ENCODE data around the gene EPHA10. TPM values are rescaled to one million over a fixed set of nuclear protein-coding genes. Genes with fewer than 3 reads are reported as not detected.

The EPHA10 gene
- total RNA-seq, 1 experiment from 2014 or later: 1.3 TPM

GRCh38 chr1:37753473-37754321, 11.2 kb downstream of the EPHA10 start:
- POLR2A ChIA-PET: interaction anchor here (2.5 kb wide), 1 partner anchor 11 kb away, joined by 6 read pairs; the partner anchor contains the start of gene EPHA10
- Mint-ChIP-seq H3K9me3 (no peaks in the 10 kb centered on the region), H3K27ac (no peak overlapping the region), H3K36me3 (no peaks in the 10 kb centered on the region), H3K27me3 (ENCODE audit: low read depth) (peaks cover 34% of the 10 kb centered on the region), H3K4me1 (peaks cover 2% of the 10 kb centered on the region; the same call in 1 of the 2 replicates), H3K4me3 (peak overlapping the region; percentile 65)
- peak; percentile 19 for ATAC-seq
- DNase-seq (ENCODE audit: low spot score): peak; percentile 25
- TF ChIP-seq TEAD1 (CRISPR knock-in tag; IDR thresholded peaks at IDR 0.05) (no peak), SMAD3 (CRISPR knock-in tag; IDR thresholded peaks at IDR 0.05; ENCODE audit: borderline replicate concordance) (no peak), ZBTB21 (CRISPR knock-in tag; IDR thresholded peaks at IDR 0.05; ENCODE audit: borderline replicate concordance) (no peak), E2F5 (CRISPR knock-in tag; IDR thresholded peaks at IDR 0.05) (0 out of 2 replicates have a peak, but pooled peaks have one; percentile 25), ETV6 (CRISPR knock-in tag; IDR thresholded peaks at IDR 0.05) (no peak), ZNF396 (CRISPR knock-in tag; IDR thresholded peaks at IDR 0.05; ENCODE audit: borderline replicate concordance) (no peak)
- TF ChIP-seq, protein P1, sequence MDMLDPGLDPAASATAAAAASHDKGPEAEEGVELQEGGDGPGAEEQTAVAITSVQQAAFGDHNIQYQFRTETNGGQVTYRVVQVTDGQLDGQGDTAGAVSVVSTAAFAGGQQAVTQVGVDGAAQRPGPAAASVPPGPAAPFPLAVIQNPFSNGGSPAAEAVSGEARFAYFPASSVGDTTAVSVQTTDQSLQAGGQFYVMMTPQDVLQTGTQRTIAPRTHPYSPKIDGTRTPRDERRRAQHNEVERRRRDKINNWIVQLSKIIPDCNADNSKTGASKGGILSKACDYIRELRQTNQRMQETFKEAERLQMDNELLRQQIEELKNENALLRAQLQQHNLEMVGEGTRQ (CRISPR knock-in tag; IDR thresholded peaks at IDR 0.05): no peak
- TF ChIP-seq, protein P2, sequence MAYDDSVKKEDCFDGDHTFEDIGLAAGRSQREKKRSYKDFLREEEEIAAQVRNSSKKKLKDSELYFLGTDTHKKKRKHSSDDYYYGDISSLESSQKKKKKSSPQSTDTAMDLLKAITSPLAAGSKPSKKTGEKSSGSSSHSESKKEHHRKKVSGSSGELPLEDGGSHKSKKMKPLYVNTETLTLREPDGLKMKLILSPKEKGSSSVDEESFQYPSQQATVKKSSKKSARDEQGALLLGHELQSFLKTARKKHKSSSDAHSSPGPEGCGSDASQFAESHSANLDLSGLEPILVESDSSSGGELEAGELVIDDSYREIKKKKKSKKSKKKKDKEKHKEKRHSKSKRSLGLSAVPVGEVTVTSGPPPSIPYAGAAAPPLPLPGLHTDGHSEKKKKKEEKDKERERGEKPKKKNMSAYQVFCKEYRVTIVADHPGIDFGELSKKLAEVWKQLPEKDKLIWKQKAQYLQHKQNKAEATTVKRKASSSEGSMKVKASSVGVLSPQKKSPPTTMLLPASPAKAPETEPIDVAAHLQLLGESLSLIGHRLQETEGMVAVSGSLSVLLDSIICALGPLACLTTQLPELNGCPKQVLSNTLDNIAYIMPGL (CRISPR knock-in tag; IDR thresholded peaks at IDR 0.05): no peak
- TF ChIP-seq, protein P3, sequence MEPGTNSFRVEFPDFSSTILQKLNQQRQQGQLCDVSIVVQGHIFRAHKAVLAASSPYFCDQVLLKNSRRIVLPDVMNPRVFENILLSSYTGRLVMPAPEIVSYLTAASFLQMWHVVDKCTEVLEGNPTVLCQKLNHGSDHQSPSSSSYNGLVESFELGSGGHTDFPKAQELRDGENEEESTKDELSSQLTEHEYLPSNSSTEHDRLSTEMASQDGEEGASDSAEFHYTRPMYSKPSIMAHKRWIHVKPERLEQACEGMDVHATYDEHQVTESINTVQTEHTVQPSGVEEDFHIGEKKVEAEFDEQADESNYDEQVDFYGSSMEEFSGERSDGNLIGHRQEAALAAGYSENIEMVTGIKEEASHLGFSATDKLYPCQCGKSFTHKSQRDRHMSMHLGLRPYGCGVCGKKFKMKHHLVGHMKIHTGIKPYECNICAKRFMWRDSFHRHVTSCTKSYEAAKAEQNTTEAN (CRISPR knock-in tag; IDR thresholded peaks at IDR 0.05): no peak
- CTCF ChIA-PET: interaction anchor here (2.2 kb wide), 1 partner anchor 11 kb away, joined by 10 read pairs; the partner anchor contains the start of gene EPHA10

DNA sequence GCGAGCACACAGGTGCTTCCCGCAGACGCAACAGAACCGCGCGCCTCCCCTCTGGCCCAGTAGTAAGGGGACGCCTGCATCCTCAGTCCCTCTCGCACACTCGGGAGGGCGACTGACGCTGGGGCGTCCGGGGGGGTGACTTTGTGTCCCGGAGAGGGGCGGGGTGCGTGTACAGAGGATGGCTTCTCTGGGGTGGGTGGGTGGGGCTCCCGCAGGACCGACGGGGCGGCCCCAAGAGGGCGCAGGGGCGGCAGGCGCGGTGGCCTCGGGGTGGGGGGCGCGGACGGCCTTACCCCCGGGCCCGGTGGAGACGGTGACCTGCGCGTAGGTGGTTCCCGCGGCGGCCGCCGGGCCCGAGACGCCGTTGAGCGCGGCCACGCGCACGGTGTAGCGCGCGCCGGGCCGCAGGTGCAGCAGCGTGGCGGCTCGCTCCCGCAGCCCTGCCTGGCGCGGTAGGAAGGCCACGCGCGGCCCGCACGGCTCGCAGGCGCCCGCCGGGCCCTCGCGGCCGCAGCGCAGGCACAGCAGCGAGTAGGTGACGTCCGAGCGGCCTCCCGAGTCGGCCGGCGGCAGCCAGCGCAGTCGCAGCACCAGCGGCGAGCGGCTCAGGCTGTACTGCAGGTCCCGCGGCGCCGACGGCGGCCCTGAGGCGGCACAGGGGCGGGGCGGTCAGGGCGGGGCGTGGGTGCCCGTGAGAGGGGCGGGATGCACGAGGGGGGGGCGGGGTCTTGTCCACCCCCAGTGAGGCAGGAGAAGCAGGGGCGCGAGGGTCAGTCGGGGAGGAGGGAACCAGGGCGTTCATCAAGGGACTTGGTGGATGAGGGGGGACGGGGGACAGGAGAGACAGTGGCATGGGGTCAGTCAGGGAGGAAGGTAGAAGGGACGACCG, 12.1 kb downstream of the EPHA10 start:
- ATAC-seq (peak; percentile 73), DNase-seq (ENCODE audit: low spot score) (peak; percentile 62)
- Mint-ChIP-seq H3K36me3 (no peaks in the 10 kb centered on the region), H3K4me1 (peaks cover 2% of the 10 kb centered on the region; the same call in 1 of the 2 replicates), H3K9me3 (no peaks in the 10 kb centered on the region), H3K27ac (no peak overlapping the region), H3K4me3 (peak overlapping the region; percentile 73), H3K27me3 (ENCODE audit: low read depth) (peaks cover 34% of the 10 kb centered on the region)
- ChIA-PET CTCF (no interaction called here), POLR2A (no interaction called here)
- TF ChIP-seq, protein P4, sequence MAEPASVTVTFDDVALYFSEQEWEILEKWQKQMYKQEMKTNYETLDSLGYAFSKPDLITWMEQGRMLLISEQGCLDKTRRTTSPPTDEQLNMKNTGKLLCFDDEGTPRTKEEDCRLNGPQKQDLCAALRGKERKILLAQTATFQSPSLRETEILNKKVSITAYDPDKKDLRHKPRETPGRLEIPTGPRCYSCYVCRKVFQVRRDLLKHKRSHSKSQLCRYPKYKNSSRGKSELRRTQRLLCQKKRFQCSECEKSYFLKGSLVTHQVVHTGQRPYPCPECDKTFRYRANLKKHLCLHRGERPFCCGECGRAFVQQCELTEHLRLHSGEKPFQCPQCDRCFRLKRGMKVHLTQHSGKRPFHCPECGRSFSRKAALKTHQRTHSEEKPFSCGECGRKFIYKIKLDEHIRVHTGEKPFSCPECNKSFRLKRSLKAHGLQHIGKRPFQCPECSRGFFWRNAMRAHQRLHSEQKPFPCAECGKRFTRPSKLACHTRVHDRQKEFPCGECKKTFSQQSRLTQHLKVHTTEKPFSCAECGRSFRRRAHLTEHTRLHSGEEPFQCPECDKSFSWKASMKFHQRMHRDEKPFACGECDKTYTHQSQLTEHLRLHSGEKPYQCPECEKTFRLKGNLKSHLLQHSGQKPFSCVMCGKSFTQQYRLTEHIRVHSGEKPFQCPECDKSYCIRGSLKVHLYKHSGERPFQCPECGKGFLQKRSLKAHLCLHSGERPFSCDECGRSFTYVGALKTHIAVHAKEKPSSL (CRISPR knock-in tag; conservative IDR thresholded peaks at IDR 0.05): no peak
- TF ChIP-seq CREB1 (CRISPR knock-in tag; IDR thresholded peaks at IDR 0.05) (no peak), FOXP1 (CRISPR knock-in tag; IDR thresholded peaks at IDR 0.05; ENCODE audit: borderline replicate concordance) (no peak), JUN (CRISPR knock-in tag; IDR thresholded peaks at IDR 0.05) (no peak), CBFB (CRISPR knock-in tag; IDR thresholded peaks at IDR 0.05; ENCODE audit: low read depth) (no peak)
- TF ChIP-seq, protein P5, sequence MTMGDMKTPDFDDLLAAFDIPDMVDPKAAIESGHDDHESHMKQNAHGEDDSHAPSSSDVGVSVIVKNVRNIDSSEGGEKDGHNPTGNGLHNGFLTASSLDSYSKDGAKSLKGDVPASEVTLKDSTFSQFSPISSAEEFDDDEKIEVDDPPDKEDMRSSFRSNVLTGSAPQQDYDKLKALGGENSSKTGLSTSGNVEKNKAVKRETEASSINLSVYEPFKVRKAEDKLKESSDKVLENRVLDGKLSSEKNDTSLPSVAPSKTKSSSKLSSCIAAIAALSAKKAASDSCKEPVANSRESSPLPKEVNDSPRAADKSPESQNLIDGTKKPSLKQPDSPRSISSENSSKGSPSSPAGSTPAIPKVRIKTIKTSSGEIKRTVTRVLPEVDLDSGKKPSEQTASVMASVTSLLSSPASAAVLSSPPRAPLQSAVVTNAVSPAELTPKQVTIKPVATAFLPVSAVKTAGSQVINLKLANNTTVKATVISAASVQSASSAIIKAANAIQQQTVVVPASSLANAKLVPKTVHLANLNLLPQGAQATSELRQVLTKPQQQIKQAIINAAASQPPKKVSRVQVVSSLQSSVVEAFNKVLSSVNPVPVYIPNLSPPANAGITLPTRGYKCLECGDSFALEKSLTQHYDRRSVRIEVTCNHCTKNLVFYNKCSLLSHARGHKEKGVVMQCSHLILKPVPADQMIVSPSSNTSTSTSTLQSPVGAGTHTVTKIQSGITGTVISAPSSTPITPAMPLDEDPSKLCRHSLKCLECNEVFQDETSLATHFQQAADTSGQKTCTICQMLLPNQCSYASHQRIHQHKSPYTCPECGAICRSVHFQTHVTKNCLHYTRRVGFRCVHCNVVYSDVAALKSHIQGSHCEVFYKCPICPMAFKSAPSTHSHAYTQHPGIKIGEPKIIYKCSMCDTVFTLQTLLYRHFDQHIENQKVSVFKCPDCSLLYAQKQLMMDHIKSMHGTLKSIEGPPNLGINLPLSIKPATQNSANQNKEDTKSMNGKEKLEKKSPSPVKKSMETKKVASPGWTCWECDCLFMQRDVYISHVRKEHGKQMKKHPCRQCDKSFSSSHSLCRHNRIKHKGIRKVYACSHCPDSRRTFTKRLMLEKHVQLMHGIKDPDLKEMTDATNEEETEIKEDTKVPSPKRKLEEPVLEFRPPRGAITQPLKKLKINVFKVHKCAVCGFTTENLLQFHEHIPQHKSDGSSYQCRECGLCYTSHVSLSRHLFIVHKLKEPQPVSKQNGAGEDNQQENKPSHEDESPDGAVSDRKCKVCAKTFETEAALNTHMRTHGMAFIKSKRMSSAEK (CRISPR knock-in tag; IDR thresholded peaks at IDR 0.05; ENCODE audit: borderline replicate concordance): no peak

All from WTC11 (cell line).